Ishikawa (cell line): ENCODE data around the gene PLBD2.

Experiments
- CEBPB ChIP-seq: IDR thresholded peaks from 2 replicates; pipeline ENCODE4 v1.6.1; 2012
- CREB1 ChIP-seq: IDR thresholded peaks from 2 replicates; pipeline ENCODE4 v1.6.1; 2012; ENCODE audit warnings: low read depth
- EGR1 ChIP-seq: IDR thresholded peaks from 2 replicates; pipeline ENCODE4 v1.6.1; 2012
- EP300 ChIP-seq: IDR thresholded peaks from 2 replicates; pipeline ENCODE4 v1.6.1; 2012; ENCODE audit warnings: borderline replicate concordance
- FOXM1 ChIP-seq: IDR thresholded peaks from 2 replicates; pipeline ENCODE4 v1.6.1; 2012; ENCODE audit warnings: low read depth, borderline replicate concordance
- NFIC ChIP-seq: IDR thresholded peaks from 2 replicates; pipeline ENCODE4 v1.6.1; 2012
- RAD21 ChIP-seq: IDR thresholded peaks from 2 replicates; pipeline ENCODE4 v1.6.1; 2012; ENCODE audit warnings: low read depth
- TAF1 ChIP-seq: IDR thresholded peaks from 2 replicates; pipeline ENCODE4 v1.6.1; 2012; ENCODE audit warnings: low read depth, mild to moderate bottlenecking
- TCF12 ChIP-seq: IDR thresholded peaks from 2 replicates; pipeline ENCODE4 v1.6.1; 2012; ENCODE audit warnings: low read depth
- TEAD4 ChIP-seq: IDR thresholded peaks from 2 replicates; pipeline ENCODE4 v1.6.1; 2012
- YY1 ChIP-seq: IDR thresholded peaks from 2 replicates; pipeline ENCODE4 v1.6.1; 2012; ENCODE audit warnings: low read depth
- ZBTB7A ChIP-seq: IDR thresholded peaks from 2 replicates; pipeline ENCODE4 v1.6.1; 2012; ENCODE audit warnings: low read depth
- TF ChIP-seq, protein P1 (sequence below): IDR thresholded peaks from 2 replicates; pipeline ENCODE4 v1.6.1; 2012; ENCODE audit warnings: low read depth, mild to moderate bottlenecking
- TF ChIP-seq, protein P2 (sequence below): IDR thresholded peaks from 2 replicates; pipeline ENCODE4 v1.6.1; 2012
- TF ChIP-seq, protein P3 (sequence below): IDR thresholded peaks from 2 replicates; pipeline ENCODE4 v1.6.1; 2012

PLBD2 gene

DNA sequence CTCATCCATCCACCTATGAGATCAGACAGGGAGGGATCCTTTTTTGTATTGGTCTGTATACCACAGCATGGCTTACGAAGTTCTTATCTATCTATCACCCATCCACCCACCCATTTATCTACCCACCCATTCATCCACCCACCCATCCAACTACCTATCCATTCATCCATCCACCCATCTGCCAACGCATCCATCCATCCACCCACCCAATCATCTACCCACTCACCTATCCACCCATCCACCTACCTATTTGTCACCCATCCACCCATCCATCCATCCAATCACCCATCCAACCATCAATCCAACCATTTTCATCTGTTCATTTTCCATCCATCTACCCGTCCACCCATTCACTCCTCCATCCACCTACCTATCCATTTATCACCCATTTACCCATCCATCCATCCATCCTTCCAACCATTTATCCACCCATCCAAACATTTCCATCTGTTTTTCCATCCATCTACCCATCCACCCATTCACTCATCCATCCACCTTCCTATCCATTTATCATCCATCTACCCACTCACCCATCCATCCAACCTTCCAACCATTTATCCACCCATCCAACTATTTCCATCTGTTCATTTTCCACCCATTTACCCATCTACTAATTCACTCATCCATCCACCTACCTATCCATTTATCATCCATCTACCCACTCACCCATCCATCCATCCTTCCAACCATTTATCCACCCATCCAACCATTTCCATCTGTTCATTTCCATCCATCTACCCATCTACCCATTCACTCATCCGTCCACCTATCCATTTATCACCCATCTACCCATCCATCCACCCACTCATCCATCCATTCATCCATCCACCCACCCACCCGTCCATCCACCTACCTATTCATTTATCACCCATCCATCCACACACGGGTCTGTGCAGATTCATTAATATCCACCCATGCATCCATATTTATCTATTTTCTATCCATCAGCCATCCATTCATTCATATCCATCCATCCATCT, 32.0 kb downstream of the PLBD2 start:
- TF ChIP-seq CREB1 (no peak), NFIC (no peak), EGR1 (no peak), ZBTB7A (no peak), TAF1 (no peak), CEBPB (no peak), FOXM1 (no peak), TCF12 (no peak), TEAD4 (no peak), YY1 (no peak), RAD21 (no peak), EP300 (no peak)
- TF ChIP-seq, protein P1, sequence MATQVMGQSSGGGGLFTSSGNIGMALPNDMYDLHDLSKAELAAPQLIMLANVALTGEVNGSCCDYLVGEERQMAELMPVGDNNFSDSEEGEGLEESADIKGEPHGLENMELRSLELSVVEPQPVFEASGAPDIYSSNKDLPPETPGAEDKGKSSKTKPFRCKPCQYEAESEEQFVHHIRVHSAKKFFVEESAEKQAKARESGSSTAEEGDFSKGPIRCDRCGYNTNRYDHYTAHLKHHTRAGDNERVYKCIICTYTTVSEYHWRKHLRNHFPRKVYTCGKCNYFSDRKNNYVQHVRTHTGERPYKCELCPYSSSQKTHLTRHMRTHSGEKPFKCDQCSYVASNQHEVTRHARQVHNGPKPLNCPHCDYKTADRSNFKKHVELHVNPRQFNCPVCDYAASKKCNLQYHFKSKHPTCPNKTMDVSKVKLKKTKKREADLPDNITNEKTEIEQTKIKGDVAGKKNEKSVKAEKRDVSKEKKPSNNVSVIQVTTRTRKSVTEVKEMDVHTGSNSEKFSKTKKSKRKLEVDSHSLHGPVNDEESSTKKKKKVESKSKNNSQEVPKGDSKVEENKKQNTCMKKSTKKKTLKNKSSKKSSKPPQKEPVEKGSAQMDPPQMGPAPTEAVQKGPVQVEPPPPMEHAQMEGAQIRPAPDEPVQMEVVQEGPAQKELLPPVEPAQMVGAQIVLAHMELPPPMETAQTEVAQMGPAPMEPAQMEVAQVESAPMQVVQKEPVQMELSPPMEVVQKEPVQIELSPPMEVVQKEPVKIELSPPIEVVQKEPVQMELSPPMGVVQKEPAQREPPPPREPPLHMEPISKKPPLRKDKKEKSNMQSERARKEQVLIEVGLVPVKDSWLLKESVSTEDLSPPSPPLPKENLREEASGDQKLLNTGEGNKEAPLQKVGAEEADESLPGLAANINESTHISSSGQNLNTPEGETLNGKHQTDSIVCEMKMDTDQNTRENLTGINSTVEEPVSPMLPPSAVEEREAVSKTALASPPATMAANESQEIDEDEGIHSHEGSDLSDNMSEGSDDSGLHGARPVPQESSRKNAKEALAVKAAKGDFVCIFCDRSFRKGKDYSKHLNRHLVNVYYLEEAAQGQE = no peak
- TF ChIP-seq, protein P2, sequence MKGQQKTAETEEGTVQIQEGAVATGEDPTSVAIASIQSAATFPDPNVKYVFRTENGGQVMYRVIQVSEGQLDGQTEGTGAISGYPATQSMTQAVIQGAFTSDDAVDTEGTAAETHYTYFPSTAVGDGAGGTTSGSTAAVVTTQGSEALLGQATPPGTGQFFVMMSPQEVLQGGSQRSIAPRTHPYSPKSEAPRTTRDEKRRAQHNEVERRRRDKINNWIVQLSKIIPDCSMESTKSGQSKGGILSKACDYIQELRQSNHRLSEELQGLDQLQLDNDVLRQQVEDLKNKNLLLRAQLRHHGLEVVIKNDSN = no peak
- TF ChIP-seq, protein P3, sequence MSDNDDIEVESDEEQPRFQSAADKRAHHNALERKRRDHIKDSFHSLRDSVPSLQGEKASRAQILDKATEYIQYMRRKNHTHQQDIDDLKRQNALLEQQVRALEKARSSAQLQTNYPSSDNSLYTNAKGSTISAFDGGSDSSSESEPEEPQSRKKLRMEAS = no peak

DNA sequence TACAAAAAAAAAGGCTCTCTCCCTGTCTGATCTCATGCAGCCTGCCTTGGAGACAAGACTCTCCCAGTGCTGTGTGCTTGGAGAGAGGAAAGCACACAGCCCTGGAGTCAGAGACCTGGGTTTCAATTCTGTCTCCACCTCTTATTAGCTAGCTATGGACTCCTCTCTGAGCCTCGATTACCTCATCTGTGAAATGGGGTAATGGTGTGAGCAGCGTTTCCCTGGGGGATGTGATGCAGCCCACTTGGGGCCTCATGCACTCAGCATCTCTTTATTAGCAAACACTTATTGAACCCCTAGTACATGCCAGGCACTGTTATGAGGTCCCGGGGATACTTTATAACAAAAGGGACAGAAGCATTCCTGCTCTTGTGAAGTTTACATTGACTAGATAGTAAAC, 32.8 kb downstream of the PLBD2 start:
- TF ChIP-seq, protein P1 = no peak
- TF ChIP-seq EGR1 (no peak), RAD21 (no peak), CEBPB (no peak)

DNA sequence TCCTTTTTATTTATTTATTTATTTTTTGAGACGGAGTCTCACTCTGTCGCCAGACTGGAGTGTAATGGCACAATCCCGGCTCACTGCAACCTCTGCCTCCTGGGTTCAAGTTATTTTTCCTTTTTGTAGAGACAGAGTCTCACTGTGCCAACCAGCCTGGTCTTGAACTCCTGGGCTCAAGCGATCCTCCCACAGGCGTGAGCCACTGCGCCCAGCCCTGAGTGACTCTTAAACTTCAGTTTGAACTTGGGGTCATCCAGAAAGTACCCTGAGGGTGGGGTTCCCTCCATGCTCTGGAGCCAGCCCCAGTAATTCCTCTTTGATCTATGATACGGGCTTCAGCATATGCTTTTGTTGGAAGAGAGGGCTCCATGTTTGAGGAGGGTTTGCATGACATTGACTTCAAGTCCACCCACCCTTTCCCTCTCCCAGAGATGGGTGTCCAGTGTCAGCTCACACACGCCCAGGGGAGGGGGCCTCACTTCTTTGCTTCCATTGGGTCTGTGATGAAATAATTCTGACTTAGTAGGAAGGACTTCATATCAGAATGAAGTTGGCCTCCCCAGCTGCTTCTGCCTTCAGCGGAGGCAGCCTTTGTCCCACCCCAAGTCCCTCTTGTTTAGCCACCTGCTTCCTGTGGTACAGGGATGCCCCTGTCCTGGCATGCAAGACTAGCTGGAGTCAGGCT, 33.4 kb downstream of the PLBD2 start:
- TF ChIP-seq TAF1 (no peak), YY1 (no peak), FOXM1 (no peak), NFIC (no peak), RAD21 (no peak), ZBTB7A (no peak), TEAD4 (no peak), CREB1 (no peak), EP300 (no peak), EGR1 (no peak), CEBPB (no peak), TCF12 (no peak)
- TF ChIP-seq, protein P1 = no peak
- TF ChIP-seq, protein P3 = no peak
- TF ChIP-seq, protein P2 = no peak

DNA sequence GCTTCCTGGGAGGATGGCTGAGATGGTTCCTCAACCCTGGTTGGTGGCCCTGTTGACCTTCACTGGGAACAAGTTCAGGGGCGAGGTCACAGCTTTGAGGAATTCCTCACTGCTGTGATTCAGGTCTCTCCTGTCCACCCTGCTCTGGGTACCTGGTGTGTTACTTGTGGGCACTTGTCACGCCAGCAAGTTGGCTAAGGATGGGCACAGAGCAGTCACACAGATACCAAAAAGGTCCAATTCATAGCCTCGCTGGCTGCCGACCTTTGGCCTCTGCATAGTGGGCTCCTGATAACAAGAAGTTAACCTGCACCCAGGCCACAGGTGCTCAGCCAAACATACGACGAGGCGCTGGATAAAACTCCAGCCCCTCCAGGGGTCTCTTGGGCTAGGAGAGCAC, 34.1 kb downstream of the PLBD2 start:
- TF ChIP-seq TAF1 = no peak
- TF ChIP-seq FOXM1 = no peak
- no peak for TF ChIP-seq TCF12
- no peak for TF ChIP-seq EP300
- no peak for TF ChIP-seq CEBPB
- TF ChIP-seq CREB1 = no peak
- TF ChIP-seq, protein P3 = no peak
- TF ChIP-seq, protein P2 = no peak
